Gastroesophageal sphincter (tissue), 4 donors: ENCODE results near the gene TMEM30A. TPM values are rescaled to one million over a fixed set of nuclear protein-coding genes. Genes with fewer than 3 reads are reported as not detected.
A peak's percentile ranks its signal among the peaks of the same experiment; 100 is the strongest.

ENCODE experiments used
- ATAC-seq: fragments of 150-250 bp; one replicate; pipeline ENCODE4 v1.9.1; 2016; ENCODE audit warnings: mild to moderate bottlenecking, moderate library complexity
- H3K27ac ChIP-seq, 4 donors: fragments of 200-600 bp; sonication (generic) in 3 of 4; 1 replicate in 3 of 4; 2 replicates in 1 of 4; pipeline ENCODE4 v1.5.1; 2016 to 2019
- H3K27me3 ChIP-seq: fragments of 200-600 bp; sonication (generic); one replicate; pipeline ENCODE4 v1.5.1; 2019
- H3K36me3 ChIP-seq, 2 donors: fragments of 200-600 bp; sonication (generic); one replicate each; pipeline ENCODE4 v1.5.1; 2019; ENCODE audit warnings: control low read depth in 1 of 2
- H3K4me1 ChIP-seq, 3 donors: fragments of 200-600 bp; sonication (generic); 1 replicate in 2 of 3; 2 replicates in 1 of 3; pipeline ENCODE4 v1.5.1; 2016 to 2019; ENCODE audit warnings: control low read depth in 2 of 3
- H3K4me3 ChIP-seq, 2 donors: fragments of 200-600 bp; sonication (generic); one replicate each; pipeline ENCODE4 v1.5.1; 2019; ENCODE audit warnings: mild to moderate bottlenecking in 1 of 2, moderate library complexity in 1 of 2
- H3K9me3 ChIP-seq, 3 donors: fragments of 200-600 bp; sonication (generic); one replicate each; pipeline ENCODE4 v1.5.1; 2017 to 2019; ENCODE audit warnings: control low read depth in 2 of 3
- CTCF ChIP-seq, 4 experiments: fragments of 200-600 bp in 2 of 4; fragments of 450-650 bp in 2 of 4; sonication (generic) in 1 of 4; IDR thresholded peaks; one replicate each; pipeline ENCODE4 v1.5.1; 2017 to 2019; ENCODE audit warnings: antibody characterized with exemption in 4 of 4, mild to moderate bottlenecking in 2 of 4, moderate library complexity in 2 of 4
- EP300 ChIP-seq: sonication (generic); formaldehyde crosslinking; IDR thresholded peaks from one replicate; pipeline ENCODE4 v1.6.1; 2017; ENCODE audit warnings: antibody characterized with exemption, mild to moderate bottlenecking
- POLR2A ChIP-seq, 2 donors: fragments of 450-650 bp; IDR thresholded peaks; one replicate each; pipeline ENCODE4 v1.6.1; 2017; ENCODE audit warnings: antibody characterized with exemption in 2 of 2, mild to moderate bottlenecking in 2 of 2, moderate library complexity in 1 of 2
- POLR2AphosphoS5 ChIP-seq: sonication (generic); formaldehyde crosslinking; IDR thresholded peaks from one replicate; pipeline ENCODE4 v1.6.1; 2017; ENCODE audit warnings: antibody characterized with exemption
- WGBS, 2 donors: methylation state at CpG; one replicate each; pipeline ENCODE4 v1.1.5; 2018; ENCODE audit warnings: low coverage in 1 of 2; 5-methylcytosine and 5-hydroxymethylcytosine counted together
- total RNA-seq, 4 donors: library from RNA; depleted of rRNA; stranded (reverse); fragments of >200 nt; gene quantifications; one replicate each; pipeline ENCODE4 v1.1.0, GENCODE V29; 2016

Gene TMEM30A
- total RNA-seq, 4 donors from 2014 or later = 90.2 to 125 (median 97.5) TPM

- H3K4me1 ChIP-seq = peaks cover 0 to 9% (median 0%) of the 10 kb centered on the region in 3 donors
- no peak for TF ChIP-seq POLR2AphosphoS5
- ATAC-seq = peak; percentile 79
- H3K27ac ChIP-seq = peak overlapping the region in 1 of 4 donors; percentile 21
- no peaks in the 10 kb centered on the region for H3K27me3 ChIP-seq
- H3K36me3 ChIP-seq = no peaks in the 10 kb centered on the region
- H3K4me3 ChIP-seq = no peak overlapping the region
- WGBS, 2 donors = 0 to 5% methylated on average over 4 of the region's 4 CpGs
- no peaks in the 10 kb centered on the region for H3K9me3 ChIP-seq
Observed at GRCh38 chr6:75217193-75217592, 67.4 kb downstream of the TMEM30A start.

GRCh38 chr6:75215291-75215690 is 69.3 kb downstream of the TMEM30A start:
- no peaks in the 10 kb centered on the region for H3K27me3 ChIP-seq
- no peak for TF ChIP-seq CTCF (IDR thresholded peaks at IDR 0.05)
- TF ChIP-seq POLR2AphosphoS5 = no peak
- TF ChIP-seq EP300 = no peak
- TF ChIP-seq POLR2A (IDR thresholded peaks at IDR 0.05) = no peak
- H3K9me3 ChIP-seq = no peaks in the 10 kb centered on the region
- no peak for ATAC-seq
- H3K4me1 ChIP-seq = peaks cover 0 to 16% (median 0%) of the 10 kb centered on the region in 3 donors
- H3K36me3 ChIP-seq = no peaks in the 10 kb centered on the region
- no peak overlapping the region for H3K27ac ChIP-seq
- no peak overlapping the region for H3K4me3 ChIP-seq
- WGBS, 2 donors = 78 to 94% methylated on average over 2 to 4 of the region's 4 CpGs

DNA sequence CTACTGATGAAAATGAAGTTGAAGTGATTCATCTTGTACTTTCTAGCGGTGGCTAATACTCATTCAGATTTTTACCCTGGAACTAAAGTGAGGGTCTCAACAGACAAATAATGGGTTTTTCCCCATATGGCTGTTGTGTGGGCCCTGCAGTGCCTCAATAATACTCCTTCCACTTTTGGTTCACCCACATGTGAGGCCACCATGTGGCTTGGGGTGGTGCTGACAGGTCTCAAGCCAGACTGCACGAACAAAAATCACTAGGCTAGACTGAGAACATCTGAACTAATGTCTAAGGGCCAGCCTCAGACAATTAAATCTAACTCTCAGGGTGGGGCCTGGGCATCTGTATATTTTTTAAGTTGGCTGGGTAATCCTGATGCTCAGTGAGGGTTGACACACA is 70.9 kb downstream of the TMEM30A start:
- no peak for ATAC-seq
- H3K4me1 ChIP-seq = peaks cover 0 to 21% (median 0%) of the 10 kb centered on the region in 3 donors
- no peaks in the 10 kb centered on the region for H3K36me3 ChIP-seq
- no peaks in the 10 kb centered on the region for H3K27me3 ChIP-seq
- WGBS, 2 donors = 100% methylated on average over 1 to 2 of the region's 2 CpGs
- TF ChIP-seq POLR2AphosphoS5 (no peak), POLR2A (IDR thresholded peaks at IDR 0.05) (no peak), EP300 (no peak), CTCF (IDR thresholded peaks at IDR 0.05) (no peak)
- H3K27ac ChIP-seq = no peak overlapping the region
- H3K4me3 ChIP-seq = no peak overlapping the region
- no peaks in the 10 kb centered on the region for H3K9me3 ChIP-seq

- no peak overlapping the region for H3K4me3 ChIP-seq
- no peaks in the 10 kb centered on the region for H3K9me3 ChIP-seq
- 35 to 43% methylated on average over 1 of the region's 1 CpG for WGBS, 2 donors
- peaks cover 0 to 27% (median 5%) of the 10 kb centered on the region in 3 donors for H3K4me1 ChIP-seq
- TF ChIP-seq POLR2A (IDR thresholded peaks at IDR 0.05) (no peak), CTCF (IDR thresholded peaks at IDR 0.05) (no peak), POLR2AphosphoS5 (no peak), EP300 (no peak)
- no peak for ATAC-seq
- no peaks in the 10 kb centered on the region for H3K36me3 ChIP-seq
- no peak overlapping the region for H3K27ac ChIP-seq
- H3K27me3 ChIP-seq = no peaks in the 10 kb centered on the region
Observed at GRCh38 chr6:75213112-75213511, 71.5 kb downstream of the TMEM30A start.

DNA sequence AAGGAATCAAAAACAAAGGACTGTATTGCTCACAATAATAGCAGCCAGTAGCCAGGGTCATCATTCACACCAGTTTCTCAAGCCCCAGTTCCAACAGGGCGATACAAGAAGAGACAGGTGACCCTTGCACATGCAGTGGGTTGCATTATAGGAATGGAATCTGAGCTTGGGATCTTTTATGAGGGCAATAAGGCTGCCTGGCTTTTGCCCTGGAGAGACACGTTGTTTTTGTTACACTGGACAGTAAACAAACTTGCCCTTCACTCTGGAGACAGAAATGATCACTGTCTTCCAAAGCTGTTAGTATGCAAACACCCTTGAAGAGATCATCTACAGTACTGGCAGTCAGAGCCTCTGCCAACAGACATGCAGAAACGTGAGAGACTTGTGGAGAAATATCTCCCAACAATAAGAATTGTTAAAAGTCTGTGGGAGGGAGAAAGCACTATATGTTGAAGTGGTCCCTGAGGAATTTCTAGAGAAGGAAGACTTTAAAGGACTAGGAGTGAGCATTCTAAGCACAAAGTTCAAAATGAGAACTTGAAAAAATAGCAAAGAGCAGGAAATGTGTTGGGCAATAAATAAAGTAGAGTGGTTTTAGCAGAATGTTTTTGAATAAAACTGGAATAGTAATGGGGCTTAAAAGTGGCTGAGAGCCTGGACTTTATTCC is 72.5 kb downstream of the TMEM30A start:
- no peak overlapping the region for H3K4me3 ChIP-seq
- no peak for ATAC-seq
- no peaks in the 10 kb centered on the region for H3K27me3 ChIP-seq
- TF ChIP-seq EP300 = no peak
- TF ChIP-seq POLR2A (IDR thresholded peaks at IDR 0.05) = no peak
- TF ChIP-seq CTCF (IDR thresholded peaks at IDR 0.05) = no peak
- TF ChIP-seq POLR2AphosphoS5 = no peak
- WGBS, 2 donors = 0 to 17% methylated on average over 2 of the region's 3 CpGs
- H3K27ac ChIP-seq = no peak overlapping the region
- H3K9me3 ChIP-seq = no peaks in the 10 kb centered on the region
- no peaks in the 10 kb centered on the region for H3K36me3 ChIP-seq
- peaks cover 0 to 29% (median 8%) of the 10 kb centered on the region in 3 donors for H3K4me1 ChIP-seq
